ENCODE data around the gene ZC3HAV1L.

GRCh38 chr7:139032473-139032872 is 3.4 kb downstream of the ZC3HAV1L start:
- TF ChIP-seq EZH2 (IDR thresholded peaks at IDR 0.05; ENCODE audit: insufficient read depth, poor library complexity, severe bottlenecking): no peak
- TF ChIP-seq EZH2phosphoT487 (IDR thresholded peaks at IDR 0.05; ENCODE audit: insufficient read depth, low read depth): no peak
